GM18861 (cell line): ENCODE results near the gene PCDHA3.
"Not testable (repeated sequence)": the region's sequence is repeated elsewhere in the genome, so short reads cannot be mapped to it uniquely, and the experiment has no call there.

Experiments
- ATAC-seq: cut with Tn5 transposase; IDR thresholded peaks from one replicate; pipeline ENCODE4 v1.9.1; 2021; ENCODE audit not compliant: unreplicated experiment

The PCDHA3 gene

GRCh38 chr5:140800816-140801493, at the start of gene PCDHA3:
TSS of gene PCDHA3 (plus strand) at chr5:140801057.
- no peak for ATAC-seq

GRCh38 chr5:140753561-140753960, 47.3 kb upstream of the PCDHA3 start:
- ATAC-seq = no peak

GRCh38 chr5:140764177-140764973, 36.5 kb upstream of the PCDHA3 start:
- ATAC-seq = no peak

- no peak for ATAC-seq
Measured at GRCh38 chr5:140767444-140767843, 33.4 kb upstream of the PCDHA3 start.

- ATAC-seq = no peak
Measured at GRCh38 chr5:140780512-140780911, 20.3 kb upstream of the PCDHA3 start.

DNA sequence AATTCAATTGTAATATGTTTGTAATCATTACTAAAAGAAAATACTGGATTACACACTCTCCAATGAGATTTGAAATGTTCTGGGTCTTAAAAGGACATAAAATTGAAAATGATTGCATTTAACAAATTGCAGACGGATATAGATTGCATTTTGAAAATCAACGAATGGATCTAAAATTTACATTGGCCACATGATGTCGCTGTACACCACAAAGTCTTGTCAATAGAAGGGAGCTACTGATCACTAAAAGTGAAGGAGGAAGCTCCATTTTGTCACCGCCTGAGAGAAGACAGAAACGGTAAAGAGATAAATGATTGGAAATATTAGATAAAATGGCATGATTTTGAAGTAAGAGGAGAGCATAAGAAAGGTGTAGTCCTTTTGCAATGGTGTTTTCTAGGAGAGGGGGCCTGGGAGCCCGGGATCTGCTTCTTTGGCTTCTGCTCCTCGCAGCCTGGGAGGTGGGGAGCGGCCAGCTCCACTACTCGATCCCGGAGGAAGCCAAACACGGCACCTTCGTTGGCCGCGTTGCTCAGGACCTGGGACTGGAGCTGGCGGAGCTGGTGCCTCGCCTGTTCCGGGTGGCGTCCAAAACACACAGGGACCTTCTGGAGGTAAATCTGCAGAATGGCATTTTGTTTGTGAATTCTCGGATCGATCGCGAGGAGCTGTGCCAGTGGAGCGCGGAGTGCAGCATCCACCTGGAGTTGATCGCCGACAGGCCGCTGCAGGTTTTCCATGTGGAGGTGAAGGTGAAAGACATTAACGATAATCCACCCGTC, 14.8 kb upstream of the PCDHA3 start, which contains the start of gene PCDHA1:
TSS of gene PCDHA1 (plus strand) at position 236 of the 782 bp plus-strand sequence.
- no peak for ATAC-seq

- ATAC-seq = not testable (repeated sequence)
Measured at GRCh38 chr5:140787422-140787821, 13.4 kb upstream of the PCDHA3 start.

GRCh38 chr5:140787849-140788504, 12.9 kb upstream of the PCDHA3 start:
- ATAC-seq = not testable (repeated sequence)

GRCh38 chr5:140791089-140791488, 9.8 kb upstream of the PCDHA3 start:
- ATAC-seq = no peak

- ATAC-seq = no peak
Measured at GRCh38 chr5:140794595-140795258, 6.1 kb upstream of the PCDHA3 start, which contains the start of gene PCDHA2. TSS of gene PCDHA2 (plus strand) at chr5:140794852.

- ATAC-seq = no peak
Measured at GRCh38 chr5:140795259-140795641, 5.6 kb upstream of the PCDHA3 start.

DNA sequence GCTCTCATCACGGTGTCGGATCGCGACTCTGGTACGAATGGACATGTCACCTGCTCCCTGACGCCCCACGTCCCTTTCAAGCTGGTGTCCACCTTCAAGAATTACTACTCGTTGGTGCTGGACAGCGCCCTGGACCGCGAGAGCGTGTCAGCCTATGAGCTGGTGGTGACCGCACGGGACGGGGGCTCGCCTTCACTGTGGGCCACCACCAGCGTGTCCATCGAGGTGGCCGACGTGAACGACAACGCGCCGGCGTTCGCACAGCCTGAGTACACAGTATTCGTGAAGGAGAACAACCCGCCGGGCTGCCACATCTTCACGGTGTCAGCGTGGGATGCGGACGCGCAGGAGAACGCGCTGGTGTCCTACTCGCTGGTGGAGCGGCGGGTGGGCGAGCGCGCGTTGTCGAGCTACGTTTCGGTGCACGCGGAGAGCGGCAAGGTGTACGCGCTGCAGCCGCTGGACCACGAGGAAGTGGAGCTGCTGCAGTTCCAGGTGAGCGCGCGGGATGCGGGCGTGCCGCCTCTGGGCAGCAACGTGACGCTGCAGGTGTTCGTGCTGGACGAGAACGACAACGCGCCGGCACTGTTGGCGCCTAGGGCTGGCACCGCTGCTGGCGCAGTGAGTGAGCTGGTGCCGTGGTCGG, 4.7 kb upstream of the PCDHA3 start:
- not testable (repeated sequence) for ATAC-seq

GRCh38 chr5:140796718-140797095, 4.2 kb upstream of the PCDHA3 start:
- ATAC-seq = no peak

DNA sequence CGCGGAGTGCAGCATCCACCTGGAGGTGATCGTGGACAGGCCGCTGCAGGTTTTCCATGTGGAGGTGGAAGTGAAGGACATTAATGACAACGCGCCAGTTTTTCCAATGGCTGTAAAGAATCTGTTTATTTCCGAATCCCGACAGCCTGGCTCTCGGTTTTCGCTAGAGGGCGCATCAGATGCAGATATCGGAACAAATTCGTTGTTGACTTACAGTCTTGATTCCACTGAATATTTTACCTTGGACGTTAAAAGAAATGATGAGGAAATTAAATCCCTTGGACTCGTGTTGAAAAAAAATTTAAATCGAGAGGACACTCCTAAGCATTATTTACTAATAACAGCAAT, 611 bp downstream of the PCDHA3 start:
- ATAC-seq = no peak

DNA sequence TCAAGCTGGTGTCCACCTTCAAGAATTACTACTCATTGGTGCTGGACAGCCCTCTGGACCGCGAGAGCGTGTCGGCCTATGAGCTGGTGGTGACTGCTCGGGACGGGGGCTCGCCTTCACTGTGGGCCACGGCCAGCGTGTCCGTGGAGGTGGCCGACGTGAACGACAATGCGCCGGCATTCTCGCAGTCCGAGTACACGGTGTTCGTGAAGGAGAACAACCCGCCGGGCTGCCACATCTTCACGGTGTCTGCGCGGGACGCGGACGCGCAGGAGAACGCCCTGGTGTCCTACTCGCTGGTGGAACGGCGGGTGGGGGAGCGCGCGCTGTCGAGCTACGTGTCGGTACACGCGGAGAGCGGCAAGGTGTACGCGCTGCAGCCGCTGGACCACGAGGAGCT, 1.5 kb downstream of the PCDHA3 start:
- not testable (repeated sequence) for ATAC-seq

DNA sequence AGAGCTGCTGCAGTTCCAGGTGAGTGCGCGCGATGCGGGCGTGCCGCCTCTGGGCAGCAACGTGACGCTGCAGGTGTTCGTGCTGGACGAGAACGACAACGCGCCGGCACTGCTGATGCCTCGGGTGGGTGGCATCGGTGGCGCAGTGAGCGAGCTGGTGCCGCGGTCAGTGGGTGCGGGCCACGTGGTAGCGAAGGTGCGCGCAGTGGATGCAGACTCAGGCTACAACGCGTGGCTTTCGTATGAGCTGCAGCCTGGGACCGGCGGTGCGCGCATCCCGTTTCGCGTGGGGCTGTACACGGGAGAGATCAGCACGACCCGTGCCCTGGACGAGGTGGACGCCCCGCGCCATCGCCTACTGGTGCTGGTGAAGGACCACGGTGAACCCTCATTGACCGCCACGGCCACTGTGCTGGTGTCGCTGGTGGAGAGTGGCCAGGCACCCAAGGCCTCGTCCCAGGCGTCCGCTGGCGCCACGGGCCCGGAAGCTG, 2.0 kb downstream of the PCDHA3 start:
- ATAC-seq = no peak

DNA sequence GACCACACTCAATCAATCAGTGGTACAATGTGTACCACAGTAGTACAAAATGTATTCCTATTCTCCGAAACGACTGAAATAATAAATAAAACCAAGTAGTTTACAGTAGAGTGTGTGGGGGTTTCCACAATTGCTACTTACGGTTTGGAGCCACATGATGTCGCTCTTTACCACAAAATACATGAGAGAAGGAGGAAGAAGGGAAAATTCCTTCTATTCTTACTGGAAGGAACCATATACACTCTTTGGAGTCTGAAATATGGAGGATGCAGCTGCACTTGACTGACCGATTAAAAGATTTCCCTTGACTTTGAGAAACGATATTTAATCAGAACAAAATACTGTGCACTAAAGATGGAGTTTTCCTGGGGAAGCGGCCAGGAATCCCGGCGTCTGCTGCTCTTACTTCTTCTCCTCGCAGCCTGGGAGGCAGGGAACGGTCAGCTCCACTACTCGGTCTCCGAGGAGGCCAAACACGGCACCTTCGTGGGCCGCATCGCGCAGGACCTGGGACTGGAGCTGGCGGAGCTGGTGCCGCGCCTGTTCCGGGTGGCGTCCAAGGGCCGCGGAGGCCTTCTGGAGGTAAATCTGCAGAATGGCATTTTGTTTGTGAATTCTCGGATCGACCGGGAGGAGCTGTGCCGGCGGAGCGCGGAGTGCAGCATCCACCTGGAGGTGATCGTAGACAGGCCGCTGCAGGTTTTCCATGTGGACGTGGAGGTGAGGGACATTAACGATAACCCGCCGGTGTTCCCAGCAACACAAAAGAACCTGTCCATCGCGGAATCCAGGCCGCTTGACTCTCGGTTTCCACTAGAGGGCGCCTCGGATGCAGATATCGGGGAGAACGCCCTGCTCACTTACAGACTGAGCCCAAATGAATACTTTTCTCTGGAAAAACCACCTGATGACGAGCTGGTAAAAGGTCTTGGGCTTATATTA, 6.2 kb downstream of the PCDHA3 start, which contains the start of gene PCDHA4:
TSS of gene PCDHA4 (plus strand) at position 235 of the 942 bp plus-strand sequence.
- no peak for ATAC-seq

DNA sequence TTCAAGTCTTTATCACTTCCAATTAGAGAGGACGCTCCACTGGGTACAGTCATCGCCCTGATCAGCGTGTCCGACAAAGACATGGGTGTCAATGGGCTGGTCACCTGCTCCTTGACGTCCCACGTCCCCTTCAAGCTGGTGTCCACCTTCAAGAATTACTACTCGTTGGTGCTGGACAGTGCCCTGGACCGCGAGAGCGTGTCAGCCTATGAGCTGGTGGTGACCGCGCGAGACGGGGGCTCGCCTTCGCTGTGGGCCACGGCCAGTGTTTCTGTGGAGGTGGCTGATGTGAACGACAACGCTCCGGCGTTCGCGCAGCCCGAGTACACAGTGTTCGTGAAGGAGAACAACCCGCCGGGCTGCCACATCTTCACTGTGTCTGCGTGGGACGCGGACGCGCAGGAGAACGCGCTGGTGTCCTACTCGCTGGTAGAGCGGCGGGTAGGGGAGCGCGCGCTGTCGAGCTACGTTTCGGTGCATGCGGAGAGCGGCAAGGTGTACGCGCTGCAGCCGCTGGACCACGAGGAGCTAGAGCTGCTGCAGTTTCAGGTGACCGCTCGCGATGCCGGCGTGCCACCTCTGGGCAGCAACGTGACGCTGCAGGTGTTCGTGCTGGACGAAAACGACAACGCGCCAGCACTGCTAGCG, 7.5 kb downstream of the PCDHA3 start:
- ATAC-seq = not testable (repeated sequence)
